NCI-H1694 (cell line): ENCODE results near the gene NEU2.
"Not testable (repeated sequence)": the region's sequence is repeated elsewhere in the genome, so short reads cannot be mapped to it uniquely, and the experiment has no call there.

Experiments used
- DNase-seq: peaks from one replicate; lab custom pipeline; 2025; lab: John Stamatoyannopoulos, UW

Gene NEU2

GRCh38 chr2:233058717-233059546 is 26.5 kb downstream of the NEU2 start:
- DNase-seq, result no peak

- DNase-seq, result no peak
These were observed 27.0 kb downstream of the NEU2 start for GRCh38 chr2:233059547-233059796.

GRCh38 chr2:233059797-233060500 is 27.5 kb downstream of the NEU2 start, which contains the start of gene INPP5D:
Gene INPP5D, plus strand, starts transcription at chr2:233060342. Its CDS starts 137 bp downstream, at chr2:233060479.
- no peak for DNase-seq

DNA sequence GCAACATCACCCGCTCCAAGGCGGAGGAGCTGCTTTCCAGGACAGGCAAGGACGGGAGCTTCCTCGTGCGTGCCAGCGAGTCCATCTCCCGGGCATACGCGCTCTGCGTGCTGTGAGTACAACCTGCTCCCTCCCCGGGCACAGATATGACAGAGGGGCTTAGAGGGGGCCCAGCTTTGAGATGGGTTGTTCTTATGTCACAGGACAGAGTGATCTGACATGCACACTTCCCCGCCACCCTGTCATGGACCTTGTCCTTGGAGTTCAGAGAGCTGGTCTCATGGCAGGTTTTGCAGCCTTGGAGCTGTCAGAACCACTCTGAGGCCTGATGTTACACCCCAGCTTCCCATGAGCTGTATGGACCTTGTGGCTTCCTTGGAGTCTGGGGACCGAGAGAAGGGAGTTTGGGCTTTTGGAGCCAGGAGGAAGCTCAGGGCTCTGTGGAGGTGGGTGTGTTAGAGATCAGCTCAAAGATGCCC is 28.1 kb downstream of the NEU2 start:
- no peak for DNase-seq

DNA sequence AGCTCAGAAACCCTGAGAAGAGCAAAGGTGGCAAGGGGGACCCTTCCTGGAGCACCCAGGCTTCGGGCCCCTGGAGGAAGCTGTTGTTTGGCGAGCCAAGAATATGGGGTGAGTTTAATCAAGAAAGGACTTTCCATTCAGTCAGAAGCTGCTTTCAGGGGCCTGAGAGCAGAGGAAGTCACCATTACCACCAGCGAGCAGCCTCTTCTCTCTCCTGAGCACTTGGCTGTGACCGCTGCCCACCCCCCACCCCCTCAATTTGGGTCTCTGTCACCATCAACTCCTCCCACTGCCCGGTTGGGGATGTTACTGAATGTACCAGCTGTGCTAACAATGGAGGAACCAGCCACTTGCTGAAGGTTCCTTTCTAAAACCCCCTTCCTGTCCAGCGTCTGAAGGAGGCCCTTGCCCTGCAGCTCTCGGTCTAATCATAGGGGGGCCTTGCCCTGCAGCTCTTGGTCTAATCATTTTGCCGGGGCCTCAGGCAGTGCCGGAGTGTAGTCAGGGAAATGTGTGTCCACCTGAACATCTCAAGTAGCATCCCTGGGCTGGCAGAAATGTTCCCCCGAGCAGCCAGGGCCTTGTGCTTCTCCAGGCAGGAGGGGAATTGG is 28.6 kb downstream of the NEU2 start:
- DNase-seq, result no peak

DNA sequence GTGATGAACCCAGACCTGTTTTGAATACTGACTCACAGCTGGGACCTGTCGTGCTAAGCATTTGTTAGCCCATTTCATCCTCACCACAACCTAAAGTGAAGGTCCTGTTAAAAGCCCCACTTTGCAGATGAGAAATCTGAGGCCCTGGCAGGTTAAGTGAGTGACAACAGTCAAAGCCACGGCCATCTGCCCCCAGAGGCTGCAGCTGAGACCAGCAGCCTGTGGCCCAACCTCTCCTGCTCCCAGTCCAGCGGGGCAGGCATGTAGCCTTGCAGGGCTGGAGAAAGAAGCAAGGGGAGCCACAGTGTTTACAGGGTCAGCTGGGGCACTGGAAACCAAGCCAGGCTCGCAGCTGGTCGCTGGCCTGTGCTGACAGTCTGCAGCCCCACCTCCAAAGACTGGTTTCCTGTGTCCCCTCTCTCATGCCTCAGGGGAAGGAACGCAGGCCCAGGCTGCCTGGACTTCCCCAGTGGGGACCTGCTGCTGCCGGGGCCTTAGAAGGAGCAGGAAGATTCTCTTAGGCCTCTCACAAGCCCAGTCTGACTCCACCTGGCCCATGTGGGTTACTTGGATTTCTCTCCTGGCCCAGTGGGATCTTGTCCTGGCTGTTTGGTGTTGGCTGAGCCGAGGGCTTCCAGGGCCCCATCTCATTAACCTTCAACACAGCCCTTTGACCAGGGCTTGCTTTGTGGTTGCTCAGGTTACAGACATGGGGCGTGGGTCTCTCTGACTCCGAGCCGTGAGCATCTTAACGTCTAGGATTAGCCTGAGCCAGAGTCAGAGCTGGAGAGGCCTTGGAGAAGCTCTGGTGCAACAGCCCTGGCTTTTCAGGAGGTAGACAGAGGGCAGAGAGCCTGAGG is 29.3 kb downstream of the NEU2 start:
- no peak for DNase-seq

DNA sequence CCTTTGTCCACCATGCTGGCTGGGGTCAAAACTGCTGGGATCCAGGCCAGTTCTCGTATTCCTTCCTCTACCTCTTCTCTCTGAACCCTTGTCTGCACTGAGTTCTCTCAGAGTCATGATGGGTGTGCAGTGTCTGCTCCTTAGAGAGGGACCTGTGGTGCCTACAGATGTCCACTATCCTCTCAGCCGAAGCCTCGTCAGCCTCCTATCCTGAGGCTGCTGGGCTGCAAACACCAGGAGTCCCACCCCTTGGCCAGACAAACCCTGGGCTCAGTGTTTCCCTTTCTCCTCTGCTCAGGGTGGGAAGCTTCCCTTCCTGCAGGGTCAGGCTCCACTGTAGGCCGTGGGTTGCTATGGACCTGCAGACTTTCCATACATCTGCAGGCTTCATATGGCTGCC is 30.0 kb downstream of the NEU2 start:
- DNase-seq, result no peak

DNA sequence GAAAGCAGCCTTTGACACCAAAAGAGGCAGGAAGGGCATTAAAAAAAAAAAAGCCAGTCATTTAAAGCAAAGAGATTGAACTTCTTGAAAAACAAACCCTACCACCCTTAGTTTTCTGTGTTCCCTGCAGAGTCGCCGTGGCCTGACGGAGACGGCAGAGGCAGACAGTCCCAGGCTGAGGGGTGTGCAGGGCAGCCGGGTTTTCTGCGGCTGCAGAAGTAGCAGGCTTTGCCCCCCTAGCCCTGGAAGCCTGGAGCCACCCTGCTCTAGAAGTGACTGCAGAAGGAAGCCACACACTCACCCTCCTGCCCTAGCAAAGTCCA is 30.4 kb downstream of the NEU2 start:
- no peak for DNase-seq

DNA sequence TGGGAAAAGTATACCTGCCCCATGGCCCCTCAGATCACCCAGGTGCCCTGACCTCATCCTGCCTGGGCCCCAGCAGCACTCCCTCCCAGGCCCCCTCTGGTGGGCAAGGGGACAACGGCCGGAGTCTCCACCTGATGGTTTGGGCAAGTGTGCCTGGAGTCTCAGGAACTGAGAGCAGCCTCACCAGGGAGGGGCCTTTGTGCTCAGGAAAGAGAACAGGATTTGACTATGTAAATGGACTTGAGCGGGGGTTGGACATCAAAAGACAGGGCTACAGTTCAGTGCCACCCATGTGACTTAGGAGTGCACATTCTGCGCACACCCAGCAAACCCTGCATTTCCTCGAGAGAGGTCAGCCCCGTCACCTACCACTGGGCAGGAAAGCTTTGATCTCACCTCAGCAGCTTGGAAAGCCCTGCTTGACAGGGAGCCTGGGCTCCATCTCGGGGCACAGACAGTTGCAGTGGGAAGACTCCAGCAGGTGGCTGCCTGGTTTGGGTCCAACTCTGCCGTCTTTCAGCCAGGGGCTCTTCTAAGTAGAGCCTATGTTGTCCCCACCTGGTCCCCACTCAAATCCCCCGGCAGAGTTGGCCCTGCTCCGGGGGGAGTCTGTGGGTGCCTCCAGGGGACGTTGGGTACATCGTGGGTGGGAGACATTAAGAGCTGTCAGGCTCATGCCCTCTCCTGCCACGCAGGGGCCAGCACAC is 30.9 kb downstream of the NEU2 start:
- no peak for DNase-seq

GRCh38 chr2:233063976-233064411 is 31.5 kb downstream of the NEU2 start:
- DNase-seq, result no peak

GRCh38 chr2:233064530-233065199 is 32.2 kb downstream of the NEU2 start:
- no peak for DNase-seq

- DNase-seq, result not testable (repeated sequence)
These were observed 32.7 kb downstream of the NEU2 start for GRCh38 chr2:233065200-233065589.

GRCh38 chr2:233065954-233066470 is 33.5 kb downstream of the NEU2 start:
- DNase-seq, result no peak

DNA sequence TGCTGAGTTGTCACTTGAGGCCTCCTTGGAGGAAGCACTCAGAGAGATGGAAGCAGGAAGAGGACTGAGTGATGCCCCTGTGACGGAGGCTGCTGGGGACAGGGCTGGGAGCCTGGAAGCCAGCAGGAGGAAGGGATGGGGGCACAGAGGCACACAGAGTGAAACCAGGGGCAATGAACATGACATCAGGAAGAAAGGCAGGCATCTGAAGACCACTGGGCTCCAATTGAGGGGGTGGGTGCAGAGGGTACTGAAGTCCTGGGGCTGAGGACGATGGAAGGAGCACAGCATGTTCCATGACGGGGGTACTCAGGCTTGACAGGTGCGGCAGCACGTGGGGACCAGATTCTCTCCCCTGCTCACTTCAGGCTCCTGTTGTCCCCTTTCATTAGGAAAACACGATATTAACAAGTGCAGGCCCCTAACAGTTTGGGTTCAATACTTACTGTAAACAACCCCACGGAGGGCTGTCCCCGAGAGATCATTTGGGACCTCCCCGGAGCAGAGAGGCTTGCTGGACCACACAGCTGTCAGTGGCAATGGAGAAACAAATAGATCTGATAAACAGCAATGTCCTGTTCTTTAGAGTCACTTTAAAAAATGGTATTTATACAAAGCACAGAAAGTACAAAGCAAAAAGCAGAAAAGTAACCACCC is 36.4 kb downstream of the NEU2 start:
- DNase-seq, result no peak

- DNase-seq, result no peak
These were observed 40.4 kb downstream of the NEU2 start for GRCh38 chr2:233072838-233073237.

- no peak for DNase-seq
These were observed 41.6 kb downstream of the NEU2 start for GRCh38 chr2:233074106-233074505.

GRCh38 chr2:233075141-233075965 is 42.9 kb downstream of the NEU2 start:
- DNase-seq, result no peak

- no peak for DNase-seq
These were observed 43.5 kb downstream of the NEU2 start for GRCh38 chr2:233075966-233076339.

DNA sequence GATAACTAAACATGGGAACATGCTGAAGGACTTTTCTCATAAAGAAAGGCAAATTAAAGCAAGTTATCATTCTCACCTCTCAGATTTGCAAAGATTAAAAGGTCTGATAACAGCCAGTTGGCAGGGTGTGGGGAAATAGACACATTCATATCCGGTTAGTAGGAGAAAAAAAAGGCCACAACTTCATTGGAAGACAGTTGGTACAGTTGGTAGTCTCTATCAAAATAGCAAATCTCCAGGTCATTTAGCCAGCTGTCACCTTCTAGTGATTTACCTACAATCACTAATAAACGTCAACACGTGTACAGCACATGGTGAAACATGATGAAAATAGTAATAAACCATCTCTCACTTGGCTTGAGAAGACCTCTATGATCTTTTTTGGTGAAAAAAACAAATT is 44.3 kb downstream of the NEU2 start:
- no peak for DNase-seq
